HFFc6 (cell line): Measurements from ENCODE around the gene CDC20B. TPM values are rescaled to one million over a fixed set of nuclear protein-coding genes. Genes with fewer than 3 reads are reported as not detected.
A peak's percentile ranks its signal among the peaks of the same experiment; 100 is the strongest.

ENCODE experiments used
- DNase-seq: peaks from one replicate; pipeline ENCODE4 v3.0.0-alpha.2; 2018
- H3K27ac Mint-ChIP-seq: 2 replicates; pipeline ENCODE4 v1.8.0; 2020; ENCODE audit warnings: mild to moderate bottlenecking, mixed read lengths
- H3K27me3 Mint-ChIP-seq: 2 replicates; pipeline ENCODE4 v1.8.0; 2021; ENCODE audit warnings: mild to moderate bottlenecking, moderate library complexity, mixed read lengths; ENCODE audit not compliant: insufficient read depth
- H3K36me3 Mint-ChIP-seq: 2 replicates; pipeline ENCODE4 v1.8.0; 2021; ENCODE audit warnings: low read depth, mixed read lengths
- H3K4me1 Mint-ChIP-seq: 2 replicates; pipeline ENCODE4 v1.8.0; 2020; ENCODE audit warnings: low read depth, mixed read lengths
- H3K4me3 Mint-ChIP-seq: 2 replicates; pipeline ENCODE4 v1.8.0; 2020; ENCODE audit warnings: mild to moderate bottlenecking, moderate library complexity, mixed read lengths
- H3K9me3 Mint-ChIP-seq: 2 replicates; pipeline ENCODE4 v1.8.0; 2020; ENCODE audit warnings: mild to moderate bottlenecking, mixed read lengths
- total RNA-seq, 6 experiments: library from RNA; stranded (reverse); fragmentation: NEBNext Ultra II Directional; extraction: Animal tissue kit (Norgen Biotek cat#: 25700); gene quantifications; 2 replicates in 1 of 6; 3 replicates in 5 of 6; pipeline ENCODE4 v1.2.3, GENCODE V29; 2021
- TF ChIP-seq, protein P1 (sequence below): fragments of 200-600 bp; sonication (generic); IDR thresholded peaks from 2 replicates; pipeline ENCODE4 v1.5.0; 2021; ENCODE audit warnings: antibody characterized with exemption, mild to moderate bottlenecking

CDC20B gene
- total RNA-seq, 6 experiments from 2014 or later: 0.07 to 0.20 (median 0.12) TPM; not detected in 1

DNA sequence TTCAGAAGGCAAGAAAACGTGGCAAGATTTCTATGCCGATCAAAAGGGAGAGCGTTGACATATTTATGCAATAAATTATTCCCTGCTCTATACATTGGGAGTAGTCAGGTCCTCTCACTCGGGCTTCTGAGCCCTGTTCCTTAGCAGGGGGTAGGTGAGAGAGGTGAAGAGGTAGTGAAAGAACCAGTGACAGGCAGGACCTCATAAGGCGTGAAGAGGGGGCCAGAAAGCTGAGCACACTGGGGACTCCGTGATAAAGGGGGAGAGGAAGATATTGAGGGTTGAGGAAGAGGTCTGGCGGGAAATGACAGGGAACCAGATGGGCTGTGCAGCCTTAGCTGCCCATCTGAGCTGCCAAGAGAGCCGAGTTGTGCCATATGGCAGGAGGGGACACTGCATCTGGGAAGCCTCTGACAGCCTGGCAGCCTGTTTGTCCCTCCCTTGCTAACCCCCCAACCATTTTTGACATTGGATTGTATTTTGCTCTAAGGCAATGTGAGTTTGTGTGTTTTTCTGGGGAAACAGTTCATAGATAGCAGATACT, 782 bp upstream of the CDC20B start:
- Mint-ChIP-seq H3K9me3 (no peaks in the 10 kb centered on the region), H3K27ac (peak overlapping the region; percentile 15; the same call in 1 of the 2 replicates), H3K36me3 (no peaks in the 10 kb centered on the region), H3K4me1 (peaks cover 45% of the 10 kb centered on the region), H3K27me3 (peaks cover 31% of the 10 kb centered on the region), H3K4me3 (peak overlapping the region; percentile 82)
- TF ChIP-seq, protein P1, sequence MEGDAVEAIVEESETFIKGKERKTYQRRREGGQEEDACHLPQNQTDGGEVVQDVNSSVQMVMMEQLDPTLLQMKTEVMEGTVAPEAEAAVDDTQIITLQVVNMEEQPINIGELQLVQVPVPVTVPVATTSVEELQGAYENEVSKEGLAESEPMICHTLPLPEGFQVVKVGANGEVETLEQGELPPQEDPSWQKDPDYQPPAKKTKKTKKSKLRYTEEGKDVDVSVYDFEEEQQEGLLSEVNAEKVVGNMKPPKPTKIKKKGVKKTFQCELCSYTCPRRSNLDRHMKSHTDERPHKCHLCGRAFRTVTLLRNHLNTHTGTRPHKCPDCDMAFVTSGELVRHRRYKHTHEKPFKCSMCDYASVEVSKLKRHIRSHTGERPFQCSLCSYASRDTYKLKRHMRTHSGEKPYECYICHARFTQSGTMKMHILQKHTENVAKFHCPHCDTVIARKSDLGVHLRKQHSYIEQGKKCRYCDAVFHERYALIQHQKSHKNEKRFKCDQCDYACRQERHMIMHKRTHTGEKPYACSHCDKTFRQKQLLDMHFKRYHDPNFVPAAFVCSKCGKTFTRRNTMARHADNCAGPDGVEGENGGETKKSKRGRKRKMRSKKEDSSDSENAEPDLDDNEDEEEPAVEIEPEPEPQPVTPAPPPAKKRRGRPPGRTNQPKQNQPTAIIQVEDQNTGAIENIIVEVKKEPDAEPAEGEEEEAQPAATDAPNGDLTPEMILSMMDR: no peak
- DNase-seq: no peak

DNA sequence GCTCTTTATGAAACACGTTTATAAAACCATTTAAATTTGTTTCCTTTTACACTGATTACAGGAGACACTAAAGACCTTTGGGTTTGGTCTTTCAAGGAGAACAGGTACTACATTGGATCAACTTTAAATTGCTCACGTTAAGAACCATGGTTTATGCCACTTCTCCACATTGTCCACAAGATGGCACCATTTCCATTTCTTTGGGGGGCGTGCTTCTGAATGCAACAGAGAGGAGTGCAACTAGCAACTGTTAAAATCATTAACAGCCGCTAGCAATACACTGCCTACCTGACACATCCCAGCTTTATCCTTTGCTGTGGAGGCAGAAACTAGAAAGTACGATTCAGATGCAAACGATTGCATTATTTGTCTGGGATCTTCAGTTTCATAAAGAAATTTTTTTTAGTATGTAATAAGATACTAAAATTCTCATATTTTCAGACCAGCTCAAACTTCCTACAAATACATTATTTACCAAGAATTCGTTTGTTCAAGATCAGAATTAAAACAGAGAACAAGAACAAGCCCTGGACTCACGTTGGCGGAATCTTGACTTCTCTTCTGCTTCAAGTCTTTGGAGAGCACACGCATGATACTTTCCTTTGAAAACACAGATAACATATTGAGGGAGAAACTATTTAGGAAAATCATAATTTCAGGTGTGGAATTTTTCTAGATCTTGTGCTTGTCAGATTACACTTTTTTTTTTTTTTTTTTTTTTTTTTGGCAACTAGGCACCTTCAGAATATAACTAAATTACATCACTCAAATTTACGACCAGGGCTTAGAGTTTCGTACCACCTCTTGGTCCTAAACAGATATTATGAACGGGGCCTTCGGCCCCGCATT, 702 bp downstream of the CDC20B start:
- H3K36me3 Mint-ChIP-seq: no peaks in the 10 kb centered on the region
- peak overlapping the region; percentile 91 for H3K4me3 Mint-ChIP-seq
- H3K4me1 Mint-ChIP-seq: peaks cover 53% of the 10 kb centered on the region
- no peak overlapping the region for H3K27ac Mint-ChIP-seq
- H3K27me3 Mint-ChIP-seq: peaks cover 22% of the 10 kb centered on the region
- H3K9me3 Mint-ChIP-seq: no peaks in the 10 kb centered on the region
- TF ChIP-seq, protein P1: peak; percentile 95
- peak; percentile 73 for DNase-seq

DNA sequence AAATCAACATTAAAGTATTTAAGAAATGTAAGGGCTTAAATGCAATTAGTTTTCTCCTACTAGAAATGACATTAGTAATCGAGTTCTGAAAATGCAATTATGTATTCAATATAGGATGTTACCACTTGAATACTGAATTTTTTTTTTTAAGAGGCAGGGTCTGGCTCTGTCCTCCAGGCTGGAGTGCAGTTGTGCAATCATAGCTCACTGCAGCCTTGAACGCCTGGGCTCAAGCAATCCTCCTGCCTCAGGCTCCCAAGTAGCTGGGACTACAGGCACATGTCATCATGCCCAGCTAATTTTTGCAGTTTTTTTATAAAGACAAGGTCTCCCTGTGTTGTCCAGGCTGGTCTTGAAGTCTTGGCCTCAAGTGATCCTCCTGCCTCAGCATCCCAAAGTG, 1.5 kb downstream of the CDC20B start:
- H3K27me3 Mint-ChIP-seq: peaks cover 15% of the 10 kb centered on the region
- no peaks in the 10 kb centered on the region; the same call in 1 of the 2 replicates for H3K36me3 Mint-ChIP-seq
- H3K9me3 Mint-ChIP-seq: no peaks in the 10 kb centered on the region
- no peak overlapping the region for H3K4me3 Mint-ChIP-seq
- H3K4me1 Mint-ChIP-seq: peaks cover 48% of the 10 kb centered on the region
- H3K27ac Mint-ChIP-seq: no peak overlapping the region
- TF ChIP-seq, protein P1: no peak
- DNase-seq: no peak

DNA sequence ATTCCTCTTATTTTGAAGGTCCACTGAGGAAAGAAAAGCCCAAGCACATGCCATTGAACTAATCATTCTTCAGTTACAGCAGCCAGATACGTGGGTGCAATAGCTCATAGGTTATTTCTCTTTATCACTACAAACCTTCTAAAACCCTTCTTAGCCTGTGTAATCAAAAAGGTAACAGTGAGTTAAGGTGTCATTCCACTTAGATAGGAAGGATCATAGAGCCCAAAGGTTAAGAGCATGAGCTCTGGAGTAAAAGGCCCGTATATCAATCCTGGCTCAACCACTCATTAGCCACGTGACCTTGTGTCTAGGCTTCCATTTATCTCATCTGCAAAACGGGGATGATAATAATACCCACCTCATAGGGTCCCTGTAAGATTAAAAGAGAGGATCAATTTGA, 10.3 kb downstream of the CDC20B start:
- Mint-ChIP-seq H3K4me3 (peak overlapping the region; percentile 91), H3K36me3 (peaks cover 33% of the 10 kb centered on the region), H3K27me3 (no peaks in the 10 kb centered on the region), H3K27ac (no peak overlapping the region), H3K9me3 (no peaks in the 10 kb centered on the region), H3K4me1 (peaks cover 50% of the 10 kb centered on the region)
- no peak for DNase-seq
- TF ChIP-seq, protein P1: no peak

DNA sequence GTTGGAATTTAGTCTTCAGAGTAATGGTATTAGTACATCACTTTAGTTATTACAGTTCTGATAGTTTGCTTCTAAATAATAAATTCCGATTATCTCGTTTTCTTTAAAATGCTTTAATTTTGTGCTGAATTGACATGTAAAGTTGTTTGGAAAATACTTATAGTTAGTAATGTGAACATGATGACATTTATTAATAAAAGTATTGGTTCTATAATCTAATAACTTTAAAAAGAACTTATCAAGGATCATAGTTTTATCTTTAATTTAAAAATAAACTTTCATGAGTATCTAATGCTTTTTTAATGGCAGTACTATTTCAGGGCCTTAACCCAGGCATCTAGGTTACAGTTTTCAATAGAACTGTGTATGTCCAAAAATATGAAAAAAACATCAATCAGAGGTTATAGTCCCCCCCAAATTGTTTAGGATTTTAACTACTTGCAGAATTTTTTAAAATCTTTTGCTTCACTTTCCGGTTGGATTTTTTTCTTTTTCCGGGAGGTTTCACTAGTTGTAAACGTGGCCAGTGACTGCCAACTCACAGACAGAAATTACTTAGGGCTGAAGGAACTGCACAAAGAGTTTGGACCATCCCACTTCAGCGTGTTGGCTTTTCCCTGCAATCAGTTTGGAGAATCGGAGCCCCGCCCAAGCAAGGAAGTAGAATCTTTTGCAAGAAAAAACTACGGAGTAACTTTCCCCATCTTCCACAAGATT, 12.3 kb downstream of the CDC20B start:
- H3K27me3 Mint-ChIP-seq: no peaks in the 10 kb centered on the region
- H3K36me3 Mint-ChIP-seq: peaks cover 33% of the 10 kb centered on the region
- H3K27ac Mint-ChIP-seq: peak overlapping the region; percentile 97
- no peaks in the 10 kb centered on the region for H3K9me3 Mint-ChIP-seq
- DNase-seq: peak; percentile 93
- H3K4me1 Mint-ChIP-seq: peaks cover 68% of the 10 kb centered on the region
- TF ChIP-seq, protein P1: no peak
- H3K4me3 Mint-ChIP-seq: peak overlapping the region; percentile 91
